ENCODE measurements around the gene GLI3.

DNA sequence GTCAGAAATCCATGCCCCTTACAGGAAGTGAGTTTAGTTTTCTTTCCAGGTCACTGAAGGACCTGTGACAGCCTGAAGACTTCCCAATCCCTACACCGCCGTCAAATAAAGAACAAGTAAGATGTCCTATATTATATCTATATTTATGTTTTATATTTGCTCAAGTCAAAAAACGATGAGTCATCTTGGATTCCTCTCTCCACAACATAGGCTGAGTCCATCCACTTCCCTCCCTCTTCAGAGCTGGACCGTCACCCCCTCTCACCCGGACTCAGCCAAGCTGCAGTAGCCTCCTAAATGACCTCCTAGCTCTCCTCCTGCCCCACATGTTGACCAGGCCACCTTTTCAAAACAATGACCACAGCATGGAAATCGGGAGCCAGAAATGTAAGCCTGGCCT lies 53.5 kb downstream of the GLI3 start:
- TF ChIP-seq, protein P1, sequence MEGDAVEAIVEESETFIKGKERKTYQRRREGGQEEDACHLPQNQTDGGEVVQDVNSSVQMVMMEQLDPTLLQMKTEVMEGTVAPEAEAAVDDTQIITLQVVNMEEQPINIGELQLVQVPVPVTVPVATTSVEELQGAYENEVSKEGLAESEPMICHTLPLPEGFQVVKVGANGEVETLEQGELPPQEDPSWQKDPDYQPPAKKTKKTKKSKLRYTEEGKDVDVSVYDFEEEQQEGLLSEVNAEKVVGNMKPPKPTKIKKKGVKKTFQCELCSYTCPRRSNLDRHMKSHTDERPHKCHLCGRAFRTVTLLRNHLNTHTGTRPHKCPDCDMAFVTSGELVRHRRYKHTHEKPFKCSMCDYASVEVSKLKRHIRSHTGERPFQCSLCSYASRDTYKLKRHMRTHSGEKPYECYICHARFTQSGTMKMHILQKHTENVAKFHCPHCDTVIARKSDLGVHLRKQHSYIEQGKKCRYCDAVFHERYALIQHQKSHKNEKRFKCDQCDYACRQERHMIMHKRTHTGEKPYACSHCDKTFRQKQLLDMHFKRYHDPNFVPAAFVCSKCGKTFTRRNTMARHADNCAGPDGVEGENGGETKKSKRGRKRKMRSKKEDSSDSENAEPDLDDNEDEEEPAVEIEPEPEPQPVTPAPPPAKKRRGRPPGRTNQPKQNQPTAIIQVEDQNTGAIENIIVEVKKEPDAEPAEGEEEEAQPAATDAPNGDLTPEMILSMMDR (tag by site-specific recombination; IDR thresholded peaks at IDR 0.05), result no peak
- no peak for TF ChIP-seq ZFP69B (tag by site-specific recombination; IDR thresholded peaks at IDR 0.05)
- TF ChIP-seq ZNF629 (tag by site-specific recombination; IDR thresholded peaks at IDR 0.05), result no peak
- TF ChIP-seq, protein P2, sequence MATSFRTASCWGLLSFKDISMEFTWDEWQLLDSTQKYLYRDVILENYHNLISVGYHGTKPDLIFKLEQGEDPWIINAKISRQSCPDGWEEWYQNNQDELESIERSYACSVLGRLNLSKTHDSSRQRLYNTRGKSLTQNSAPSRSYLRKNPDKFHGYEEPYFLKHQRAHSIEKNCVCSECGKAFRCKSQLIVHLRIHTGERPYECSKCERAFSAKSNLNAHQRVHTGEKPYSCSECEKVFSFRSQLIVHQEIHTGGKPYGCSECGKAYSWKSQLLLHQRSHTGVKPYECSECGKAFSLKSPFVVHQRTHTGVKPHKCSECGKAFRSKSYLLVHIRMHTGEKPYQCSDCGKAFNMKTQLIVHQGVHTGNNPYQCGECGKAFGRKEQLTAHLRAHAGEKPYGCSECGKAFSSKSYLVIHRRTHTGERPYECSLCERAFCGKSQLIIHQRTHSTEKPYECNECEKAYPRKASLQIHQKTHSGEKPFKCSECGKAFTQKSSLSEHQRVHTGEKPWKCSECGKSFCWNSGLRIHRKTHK (tag by site-specific recombination; IDR thresholded peaks at IDR 0.05), result no peak
- no peak for TF ChIP-seq ZNF837 (tag by site-specific recombination; IDR thresholded peaks at IDR 0.05)
- TF ChIP-seq, protein P3, sequence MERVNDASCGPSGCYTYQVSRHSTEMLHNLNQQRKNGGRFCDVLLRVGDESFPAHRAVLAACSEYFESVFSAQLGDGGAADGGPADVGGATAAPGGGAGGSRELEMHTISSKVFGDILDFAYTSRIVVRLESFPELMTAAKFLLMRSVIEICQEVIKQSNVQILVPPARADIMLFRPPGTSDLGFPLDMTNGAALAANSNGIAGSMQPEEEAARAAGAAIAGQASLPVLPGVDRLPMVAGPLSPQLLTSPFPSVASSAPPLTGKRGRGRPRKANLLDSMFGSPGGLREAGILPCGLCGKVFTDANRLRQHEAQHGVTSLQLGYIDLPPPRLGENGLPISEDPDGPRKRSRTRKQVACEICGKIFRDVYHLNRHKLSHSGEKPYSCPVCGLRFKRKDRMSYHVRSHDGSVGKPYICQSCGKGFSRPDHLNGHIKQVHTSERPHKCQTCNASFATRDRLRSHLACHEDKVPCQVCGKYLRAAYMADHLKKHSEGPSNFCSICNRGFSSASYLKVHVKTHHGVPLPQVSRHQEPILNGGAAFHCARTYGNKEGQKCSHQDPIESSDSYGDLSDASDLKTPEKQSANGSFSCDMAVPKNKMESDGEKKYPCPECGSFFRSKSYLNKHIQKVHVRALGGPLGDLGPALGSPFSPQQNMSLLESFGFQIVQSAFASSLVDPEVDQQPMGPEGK (tag by site-specific recombination; IDR thresholded peaks at IDR 0.05), result no peak
- no peak for TF ChIP-seq ZNF133 (tag by site-specific recombination; IDR thresholded peaks at IDR 0.05)
- no peak for TF ChIP-seq RBAK (tag by site-specific recombination; IDR thresholded peaks at IDR 0.05)
- no peak for TF ChIP-seq ZNF366 (tag by site-specific recombination; conservative IDR thresholded peaks at IDR 0.05)
